HG03280 (cell line): Measurements from ENCODE around the gene ZP4.

Experiments
- ATAC-seq: cut with Tn5 transposase; IDR thresholded peaks from one replicate; pipeline ENCODE4 v1.9.1; 2021; ENCODE audit warnings: mild to moderate bottlenecking, moderate library complexity; ENCODE audit not compliant: unreplicated experiment

ZP4 gene

GRCh38 chr1:237890822-237891221 is at the start of gene ZP4:
TSS of gene ZP4 (minus strand) at chr1:237890922. CDS start at chr1:237890635, 287 bp downstream.
- no peak for ATAC-seq

GRCh38 chr1:237938553-237938952 is 47.8 kb upstream of the ZP4 start:
- ATAC-seq = no peak

GRCh38 chr1:237938068-237938467 is 47.3 kb upstream of the ZP4 start:
- ATAC-seq = no peak

GRCh38 chr1:237932816-237933215 is 42.1 kb upstream of the ZP4 start:
- ATAC-seq = no peak

GRCh38 chr1:237931581-237931980 is 40.9 kb upstream of the ZP4 start:
- no peak for ATAC-seq

- no peak for ATAC-seq
These were observed 36.5 kb upstream of the ZP4 start for GRCh38 chr1:237927198-237927597.

- ATAC-seq = no peak
These were observed 30.6 kb upstream of the ZP4 start for GRCh38 chr1:237921306-237921705.

GRCh38 chr1:237913345-237913744 is 22.6 kb upstream of the ZP4 start:
- ATAC-seq = no peak

GRCh38 chr1:237911911-237912310 is 21.2 kb upstream of the ZP4 start:
- no peak for ATAC-seq

- ATAC-seq = no peak
These were observed 20.1 kb upstream of the ZP4 start for GRCh38 chr1:237910834-237911233.

GRCh38 chr1:237903961-237904360 is 13.2 kb upstream of the ZP4 start:
- ATAC-seq = no peak

- ATAC-seq = no peak
These were observed 12.4 kb upstream of the ZP4 start for GRCh38 chr1:237902960-237903743.

GRCh38 chr1:237901299-237901934 is 10.7 kb upstream of the ZP4 start:
- ATAC-seq = no peak

- ATAC-seq = no peak
These were observed 4.9 kb upstream of the ZP4 start for GRCh38 chr1:237895630-237896029.

GRCh38 chr1:237894131-237894530 is 3.4 kb upstream of the ZP4 start:
- no peak for ATAC-seq

GRCh38 chr1:237891979-237892378 is 1.3 kb upstream of the ZP4 start:
- no peak for ATAC-seq

GRCh38 chr1:237891266-237891665 is 544 bp upstream of the ZP4 start:
- no peak for ATAC-seq

GRCh38 chr1:237890416-237890815 is 306 bp downstream of the ZP4 start:
- no peak for ATAC-seq

- ATAC-seq = no peak
These were observed 2.6 kb downstream of the ZP4 start for GRCh38 chr1:237888143-237888542.

- no peak for ATAC-seq
These were observed 3.2 kb downstream of the ZP4 start for GRCh38 chr1:237887542-237887941.

- ATAC-seq = no peak
These were observed 6.5 kb downstream of the ZP4 start for GRCh38 chr1:237884237-237884636.

- ATAC-seq = no peak
These were observed 11.5 kb downstream of the ZP4 start for GRCh38 chr1:237879195-237879594.

- no peak for ATAC-seq
These were observed 12.3 kb downstream of the ZP4 start for GRCh38 chr1:237878406-237878805.
